SK-N-SH treated with all-trans-retinoic acid at 6 μM for 48 hours (cell line): ENCODE data around the gene LRRN1.

Experiments used
- ATAC-seq: fragments of 200-7000 bp; cut with Tn5 transposase; 3 replicates; pipeline ENCODE4 v1.9.1; 2020; ENCODE audit warnings: mild to moderate bottlenecking, moderate library complexity
- ARNTL ChIP-seq: fragments of 450-650 bp; formaldehyde crosslinking; IDR thresholded peaks from 2 replicates; pipeline ENCODE4 v1.5.0; 2020; ENCODE audit warnings: low read depth, mild to moderate bottlenecking, moderate library complexity, borderline replicate concordance
- BACH2 ChIP-seq: fragments of 250-450 bp; sonication (Bioruptor Pico); IDR thresholded peaks from 2 replicates; pipeline ENCODE4 v1.9.0; 2021; ENCODE audit warnings: mild to moderate bottlenecking, borderline replicate concordance
- ESRRG ChIP-seq: fragments of 250-450 bp; sonication (Bioruptor Pico); IDR thresholded peaks from 2 replicates; pipeline ENCODE4 v1.6.1; 2021; ENCODE audit warnings: mild to moderate bottlenecking
- GLIS3 ChIP-seq: fragments of 250-450 bp; sonication (Bioruptor Pico); IDR thresholded peaks from 2 replicates; pipeline ENCODE4 v1.5.0; 2020; ENCODE audit warnings: mild to moderate bottlenecking, moderate library complexity
- ISL1 ChIP-seq: fragments of 250-450 bp; sonication (Bioruptor Pico); IDR thresholded peaks from 2 replicates; pipeline ENCODE4 v2.1.2; 2022; ENCODE audit warnings: mild to moderate bottlenecking, moderate library complexity
- OSR1 ChIP-seq: fragments of 250-450 bp; sonication (Bioruptor Pico); IDR thresholded peaks from 2 replicates; pipeline ENCODE4 v1.8.0; 2022; ENCODE audit warnings: moderate library complexity, mild to moderate bottlenecking, inconsistent platforms
- PPARA ChIP-seq: fragments of 250-450 bp; sonication (Bioruptor Pico); IDR thresholded peaks from 2 replicates; pipeline ENCODE4 v1.5.0; 2020; ENCODE audit warnings: mild to moderate bottlenecking, borderline replicate concordance
- SNAI2 ChIP-seq: fragments of 250-450 bp; sonication (Bioruptor Pico); IDR thresholded peaks from 2 replicates; pipeline ENCODE4 v1.5.0; 2020; ENCODE audit warnings: mild to moderate bottlenecking, moderate library complexity
- TCF4 ChIP-seq: fragments of 250-450 bp; sonication (Bioruptor Pico); IDR thresholded peaks from 2 replicates; pipeline ENCODE4 v1.8.0; 2021; ENCODE audit warnings: mild to moderate bottlenecking, moderate library complexity, borderline replicate concordance
- TOX ChIP-seq: fragments of 250-450 bp; sonication (Bioruptor Pico); IDR thresholded peaks from 2 replicates; pipeline ENCODE4 v1.8.0; 2021; ENCODE audit warnings: mild to moderate bottlenecking, moderate library complexity, borderline replicate concordance
- ZC3H10 ChIP-seq: fragments of 250-450 bp; sonication (Bioruptor Pico); IDR thresholded peaks from 2 replicates; pipeline ENCODE4 v1.5.1; 2021; ENCODE audit warnings: mild to moderate bottlenecking, moderate library complexity
- ZNF565 ChIP-seq: fragments of 450-650 bp; formaldehyde crosslinking; conservative IDR thresholded peaks from 2 replicates; pipeline ENCODE4 v1.5.0; 2020; ENCODE audit warnings: low read depth, mild to moderate bottlenecking, moderate library complexity
- ZNF8 ChIP-seq: fragments of 450-650 bp; formaldehyde crosslinking; IDR thresholded peaks from 2 replicates; pipeline ENCODE4 v1.5.0; 2020; ENCODE audit warnings: mild to moderate bottlenecking, moderate library complexity
- TF ChIP-seq, protein P1 (sequence below): fragments of 250-450 bp; sonication (Bioruptor Pico); IDR thresholded peaks from 2 replicates; pipeline ENCODE4 v1.5.0; 2020; ENCODE audit warnings: mild to moderate bottlenecking, moderate library complexity
- TF ChIP-seq, protein P2 (sequence below): fragments of 250-450 bp; sonication (Bioruptor Pico); IDR thresholded peaks from 2 replicates; pipeline ENCODE4 v1.8.0; 2021; ENCODE audit warnings: low read depth, mild to moderate bottlenecking, moderate library complexity, borderline replicate concordance
- TF ChIP-seq, protein P3 (sequence below): fragments of 250-450 bp; sonication (Bioruptor Pico); IDR thresholded peaks from 2 replicates; pipeline ENCODE4 v1.8.0; 2020; ENCODE audit warnings: mild to moderate bottlenecking, moderate library complexity, borderline replicate concordance
- TF ChIP-seq, protein P4 (sequence below): fragments of 250-450 bp; sonication (Bioruptor Pico); IDR thresholded peaks from 2 replicates; pipeline ENCODE4 v1.5.1; 2020; ENCODE audit warnings: low read depth, mild to moderate bottlenecking, moderate library complexity
- TF ChIP-seq, protein P5 (sequence below): fragments of 250-450 bp; sonication (Bioruptor Pico); IDR thresholded peaks from 2 replicates; pipeline ENCODE4 v1.5.1; 2021; ENCODE audit warnings: mild to moderate bottlenecking, moderate library complexity

The LRRN1 gene

DNA sequence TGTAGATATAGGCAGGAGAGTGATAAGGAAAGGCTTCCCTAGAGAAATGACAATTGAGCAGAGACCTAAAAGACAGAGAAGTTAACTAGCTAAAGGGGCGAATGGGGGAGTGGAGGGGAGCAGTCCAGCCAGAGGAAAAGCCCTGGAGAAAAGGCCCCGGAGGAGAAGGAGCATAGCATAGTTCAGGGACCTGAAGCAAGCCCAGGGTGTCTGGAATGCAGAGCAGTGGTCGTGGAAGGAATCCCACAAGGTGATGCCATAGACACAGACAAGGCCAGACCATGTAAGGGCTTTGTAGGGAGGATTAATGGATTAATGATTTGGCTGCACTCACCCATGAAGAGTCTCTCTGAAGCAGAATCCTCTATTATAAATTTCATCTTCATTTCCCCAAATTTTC lies 45.8 kb upstream of the LRRN1 start (continued):
- no peak for TF ChIP-seq BACH2 (CRISPR knock-in tag)
- no peak for TF ChIP-seq TOX (CRISPR knock-in tag)
- no peak for TF ChIP-seq ARNTL (CRISPR knock-in tag)

DNA sequence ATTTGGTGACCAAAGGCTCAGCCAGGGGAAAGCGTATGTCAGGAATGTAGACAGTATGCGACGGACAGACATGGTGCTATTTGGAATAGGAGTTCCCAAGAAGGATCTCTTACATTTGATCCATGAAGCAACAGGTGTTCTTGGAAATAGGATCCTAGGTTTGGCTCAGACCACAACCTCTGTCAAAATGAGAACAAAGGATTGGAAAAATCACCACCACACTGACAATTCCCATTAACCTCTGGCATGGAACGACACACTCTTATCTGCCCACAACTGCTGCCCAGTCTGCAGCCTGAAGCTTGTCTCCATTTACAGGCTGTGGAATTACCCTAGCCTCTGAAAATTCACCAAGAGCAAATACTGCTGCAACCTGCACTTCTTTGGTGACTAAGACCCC lies 33.6 kb upstream of the LRRN1 start:
- no peak for TF ChIP-seq GLIS3 (CRISPR knock-in tag)
- ATAC-seq, result no peak

DNA sequence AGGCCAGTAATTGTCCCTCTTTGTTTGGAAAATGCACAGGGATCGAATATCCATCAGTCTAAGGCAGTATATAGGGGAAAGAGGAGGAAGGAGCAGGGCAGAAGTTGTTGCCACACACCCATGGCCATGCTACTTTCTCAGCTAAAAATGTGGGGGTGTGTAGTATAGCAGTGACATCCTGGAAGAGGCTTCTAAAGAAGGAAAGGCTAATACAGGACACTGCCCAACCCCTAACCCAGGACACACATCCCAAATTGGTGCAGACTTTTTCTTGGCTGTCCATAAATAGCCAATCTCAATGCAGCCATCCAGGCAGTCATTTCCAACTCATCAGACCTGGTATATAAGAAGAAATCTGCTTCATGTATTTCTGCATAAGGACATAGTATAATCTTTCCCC lies 33.1 kb upstream of the LRRN1 start:
- no peak for ATAC-seq
- TF ChIP-seq, protein P1, sequence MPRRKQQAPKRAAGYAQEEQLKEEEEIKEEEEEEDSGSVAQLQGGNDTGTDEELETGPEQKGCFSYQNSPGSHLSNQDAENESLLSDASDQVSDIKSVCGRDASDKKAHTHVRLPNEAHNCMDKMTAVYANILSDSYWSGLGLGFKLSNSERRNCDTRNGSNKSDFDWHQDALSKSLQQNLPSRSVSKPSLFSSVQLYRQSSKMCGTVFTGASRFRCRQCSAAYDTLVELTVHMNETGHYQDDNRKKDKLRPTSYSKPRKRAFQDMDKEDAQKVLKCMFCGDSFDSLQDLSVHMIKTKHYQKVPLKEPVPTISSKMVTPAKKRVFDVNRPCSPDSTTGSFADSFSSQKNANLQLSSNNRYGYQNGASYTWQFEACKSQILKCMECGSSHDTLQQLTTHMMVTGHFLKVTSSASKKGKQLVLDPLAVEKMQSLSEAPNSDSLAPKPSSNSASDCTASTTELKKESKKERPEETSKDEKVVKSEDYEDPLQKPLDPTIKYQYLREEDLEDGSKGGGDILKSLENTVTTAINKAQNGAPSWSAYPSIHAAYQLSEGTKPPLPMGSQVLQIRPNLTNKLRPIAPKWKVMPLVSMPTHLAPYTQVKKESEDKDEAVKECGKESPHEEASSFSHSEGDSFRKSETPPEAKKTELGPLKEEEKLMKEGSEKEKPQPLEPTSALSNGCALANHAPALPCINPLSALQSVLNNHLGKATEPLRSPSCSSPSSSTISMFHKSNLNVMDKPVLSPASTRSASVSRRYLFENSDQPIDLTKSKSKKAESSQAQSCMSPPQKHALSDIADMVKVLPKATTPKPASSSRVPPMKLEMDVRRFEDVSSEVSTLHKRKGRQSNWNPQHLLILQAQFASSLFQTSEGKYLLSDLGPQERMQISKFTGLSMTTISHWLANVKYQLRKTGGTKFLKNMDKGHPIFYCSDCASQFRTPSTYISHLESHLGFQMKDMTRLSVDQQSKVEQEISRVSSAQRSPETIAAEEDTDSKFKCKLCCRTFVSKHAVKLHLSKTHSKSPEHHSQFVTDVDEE (CRISPR knock-in tag), result no peak
- TF ChIP-seq BACH2 (CRISPR knock-in tag) (no peak), TCF4 (no peak)

DNA sequence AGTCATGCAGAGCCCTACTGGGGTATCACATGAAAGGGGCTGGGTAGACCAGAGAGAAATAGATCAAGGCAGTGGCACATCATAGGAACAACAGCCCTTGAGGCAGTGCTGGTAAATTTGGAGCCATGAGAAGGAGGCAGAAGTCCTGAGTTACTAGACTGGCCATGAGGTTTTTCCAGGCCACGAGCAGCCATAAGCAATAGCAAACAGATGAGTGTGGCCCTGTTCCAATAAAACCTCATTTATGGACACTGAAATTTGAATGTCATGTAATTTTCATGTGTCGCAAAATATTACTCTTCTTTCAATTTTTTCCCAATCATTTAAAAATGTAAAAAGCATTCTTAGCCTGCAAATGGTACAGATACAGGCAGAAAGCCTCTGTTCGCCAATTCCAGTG lies 28.1 kb upstream of the LRRN1 start:
- no peak for ATAC-seq
- TF ChIP-seq ZNF8 (CRISPR knock-in tag) (no peak), TCF4 (no peak), SNAI2 (CRISPR knock-in tag) (no peak), ZC3H10 (CRISPR knock-in tag) (no peak), ISL1 (CRISPR knock-in tag) (no peak)
- TF ChIP-seq, protein P2, sequence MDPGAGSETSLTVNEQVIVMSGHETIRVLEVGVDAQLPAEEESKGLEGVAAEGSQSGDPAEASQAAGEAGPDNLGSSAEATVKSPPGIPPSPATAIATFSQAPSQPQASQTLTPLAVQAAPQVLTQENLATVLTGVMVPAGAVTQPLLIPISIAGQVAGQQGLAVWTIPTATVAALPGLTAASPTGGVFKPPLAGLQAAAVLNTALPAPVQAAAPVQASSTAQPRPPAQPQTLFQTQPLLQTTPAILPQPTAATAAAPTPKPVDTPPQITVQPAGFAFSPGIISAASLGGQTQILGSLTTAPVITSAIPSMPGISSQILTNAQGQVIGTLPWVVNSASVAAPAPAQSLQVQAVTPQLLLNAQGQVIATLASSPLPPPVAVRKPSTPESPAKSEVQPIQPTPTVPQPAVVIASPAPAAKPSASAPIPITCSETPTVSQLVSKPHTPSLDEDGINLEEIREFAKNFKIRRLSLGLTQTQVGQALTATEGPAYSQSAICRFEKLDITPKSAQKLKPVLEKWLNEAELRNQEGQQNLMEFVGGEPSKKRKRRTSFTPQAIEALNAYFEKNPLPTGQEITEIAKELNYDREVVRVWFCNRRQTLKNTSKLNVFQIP (CRISPR knock-in tag), result no peak
- TF ChIP-seq, all 23 proteins: peak for 0

DNA sequence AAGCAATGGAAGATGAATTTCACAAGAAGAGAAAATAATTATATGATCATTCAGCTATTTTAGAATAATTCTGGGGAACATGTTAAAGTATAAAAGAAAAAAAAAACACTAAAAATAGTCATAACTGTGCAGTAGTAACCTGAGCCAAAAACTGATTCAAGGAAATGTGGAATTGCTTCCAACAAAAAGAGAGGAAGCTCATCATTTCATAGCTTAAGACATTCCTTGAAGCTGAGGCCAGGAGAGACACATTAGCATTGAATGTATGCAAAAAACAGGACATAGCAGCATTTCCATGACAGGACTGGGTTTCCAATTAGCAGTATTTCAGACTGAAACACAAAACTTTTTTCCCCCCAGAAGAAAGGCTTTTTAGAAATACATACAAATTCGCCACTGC lies 27.7 kb upstream of the LRRN1 start:
- no peak for ATAC-seq
- TF ChIP-seq GLIS3 (CRISPR knock-in tag), result no peak
- no peak for TF ChIP-seq ZC3H10 (CRISPR knock-in tag)
- no peak for TF ChIP-seq TOX (CRISPR knock-in tag)
- TF ChIP-seq, protein P3, sequence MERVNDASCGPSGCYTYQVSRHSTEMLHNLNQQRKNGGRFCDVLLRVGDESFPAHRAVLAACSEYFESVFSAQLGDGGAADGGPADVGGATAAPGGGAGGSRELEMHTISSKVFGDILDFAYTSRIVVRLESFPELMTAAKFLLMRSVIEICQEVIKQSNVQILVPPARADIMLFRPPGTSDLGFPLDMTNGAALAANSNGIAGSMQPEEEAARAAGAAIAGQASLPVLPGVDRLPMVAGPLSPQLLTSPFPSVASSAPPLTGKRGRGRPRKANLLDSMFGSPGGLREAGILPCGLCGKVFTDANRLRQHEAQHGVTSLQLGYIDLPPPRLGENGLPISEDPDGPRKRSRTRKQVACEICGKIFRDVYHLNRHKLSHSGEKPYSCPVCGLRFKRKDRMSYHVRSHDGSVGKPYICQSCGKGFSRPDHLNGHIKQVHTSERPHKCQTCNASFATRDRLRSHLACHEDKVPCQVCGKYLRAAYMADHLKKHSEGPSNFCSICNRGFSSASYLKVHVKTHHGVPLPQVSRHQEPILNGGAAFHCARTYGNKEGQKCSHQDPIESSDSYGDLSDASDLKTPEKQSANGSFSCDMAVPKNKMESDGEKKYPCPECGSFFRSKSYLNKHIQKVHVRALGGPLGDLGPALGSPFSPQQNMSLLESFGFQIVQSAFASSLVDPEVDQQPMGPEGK (CRISPR knock-in tag), result no peak
- TF ChIP-seq OSR1 (CRISPR knock-in tag), result no peak

DNA sequence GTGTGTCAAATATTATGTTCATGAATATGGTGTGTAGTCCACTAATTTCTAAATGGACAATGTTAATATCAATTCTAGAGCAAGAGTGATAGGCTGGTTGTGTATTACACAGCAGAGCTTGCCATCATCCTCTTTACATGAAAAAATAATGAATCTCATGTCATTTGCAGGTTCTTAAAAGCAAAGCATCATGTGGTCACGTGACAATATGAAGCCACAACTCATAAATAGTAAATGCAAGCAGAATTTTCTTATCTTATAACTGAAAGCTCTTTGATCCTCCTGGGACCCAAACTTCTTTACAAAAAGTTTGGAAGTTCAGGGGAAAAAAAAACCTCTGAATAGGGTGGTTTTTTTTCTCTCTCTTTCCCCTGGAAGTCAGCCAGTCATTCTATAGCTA lies 26.9 kb upstream of the LRRN1 start:
- ATAC-seq, result no peak
- TF ChIP-seq PPARA (CRISPR knock-in tag), result no peak
- TF ChIP-seq ESRRG (CRISPR knock-in tag), result no peak
- TF ChIP-seq, protein P4, sequence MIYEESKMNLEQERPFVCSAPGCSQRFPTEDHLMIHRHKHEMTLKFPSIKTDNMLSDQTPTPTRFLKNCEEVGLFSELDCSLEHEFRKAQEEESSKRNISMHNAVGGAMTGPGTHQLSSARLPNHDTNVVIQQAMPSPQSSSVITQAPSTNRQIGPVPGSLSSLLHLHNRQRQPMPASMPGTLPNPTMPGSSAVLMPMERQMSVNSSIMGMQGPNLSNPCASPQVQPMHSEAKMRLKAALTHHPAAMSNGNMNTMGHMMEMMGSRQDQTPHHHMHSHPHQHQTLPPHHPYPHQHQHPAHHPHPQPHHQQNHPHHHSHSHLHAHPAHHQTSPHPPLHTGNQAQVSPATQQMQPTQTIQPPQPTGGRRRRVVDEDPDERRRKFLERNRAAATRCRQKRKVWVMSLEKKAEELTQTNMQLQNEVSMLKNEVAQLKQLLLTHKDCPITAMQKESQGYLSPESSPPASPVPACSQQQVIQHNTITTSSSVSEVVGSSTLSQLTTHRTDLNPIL (CRISPR knock-in tag), result no peak
- no peak for TF ChIP-seq ZNF565 (CRISPR knock-in tag)
- TF ChIP-seq ISL1 (CRISPR knock-in tag), result no peak
- TF ChIP-seq, protein P3 (CRISPR knock-in tag), result no peak
- TF ChIP-seq, protein P1 (CRISPR knock-in tag), result no peak
- TF ChIP-seq SNAI2 (CRISPR knock-in tag), result no peak
- no peak for TF ChIP-seq ZC3H10 (CRISPR knock-in tag)
- TF ChIP-seq, protein P5, sequence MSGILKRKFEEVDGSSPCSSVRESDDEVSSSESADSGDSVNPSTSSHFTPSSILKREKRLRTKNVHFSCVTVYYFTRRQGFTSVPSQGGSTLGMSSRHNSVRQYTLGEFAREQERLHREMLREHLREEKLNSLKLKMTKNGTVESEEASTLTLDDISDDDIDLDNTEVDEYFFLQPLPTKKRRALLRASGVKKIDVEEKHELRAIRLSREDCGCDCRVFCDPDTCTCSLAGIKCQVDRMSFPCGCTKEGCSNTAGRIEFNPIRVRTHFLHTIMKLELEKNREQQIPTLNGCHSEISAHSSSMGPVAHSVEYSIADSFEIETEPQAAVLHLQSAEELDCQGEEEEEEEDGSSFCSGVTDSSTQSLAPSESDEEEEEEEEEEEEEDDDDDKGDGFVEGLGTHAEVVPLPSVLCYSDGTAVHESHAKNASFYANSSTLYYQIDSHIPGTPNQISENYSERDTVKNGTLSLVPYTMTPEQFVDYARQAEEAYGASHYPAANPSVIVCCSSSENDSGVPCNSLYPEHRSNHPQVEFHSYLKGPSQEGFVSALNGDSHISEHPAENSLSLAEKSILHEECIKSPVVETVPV (CRISPR knock-in tag), result no peak
- TF ChIP-seq TCF4, result no peak
